Measurements from ENCODE around the gene GARS1.

GRCh38 chr7:30668102-30668501 lies 73.4 kb downstream of the GARS1 start:
- TF ChIP-seq EP300 (IDR thresholded peaks at IDR 0.05) (no peak), CTCF (IDR thresholded peaks at IDR 0.05) (no peak), POLR2A (IDR thresholded peaks at IDR 0.05; ENCODE audit: low read depth) (no peak), POLR2AphosphoS5 (IDR thresholded peaks at IDR 0.05) (no peak)

Data from esophagus muscularis mucosa (tissue), 4 donors.